Neural cell (in vitro differentiated cells): ENCODE results near the gene QSOX2. TPM values are rescaled to one million over a fixed set of nuclear protein-coding genes. Genes with fewer than 3 reads are reported as not detected.
"Not testable (repeated sequence)": the region's sequence is repeated elsewhere in the genome, so short reads cannot be mapped to it uniquely, and the experiment has no call there.

Experiments used
- H2AFZ ChIP-seq: fragments of 200-600, 300-800 bp; sonication (generic), shearing (Covaris generic); 2 replicates; pipeline ENCODE4 v1.6.0; 2014; ENCODE audit warnings: low read depth, mild to moderate bottlenecking, antibody characterized with exemption, low read length, moderate library complexity
- H3F3A ChIP-seq: fragments of 200-600 bp; shearing (Covaris generic); 2 replicates; pipeline ENCODE4 v1.6.1; 2016; ENCODE audit warnings: mild to moderate bottlenecking, moderate library complexity, mixed read lengths, antibody characterized with exemption, low read length; ENCODE audit not compliant: insufficient read depth, poor library complexity, severe bottlenecking
- H3K27ac ChIP-seq: fragments of 200-600, 300-800 bp; sonication (generic), shearing (Covaris generic); 2 replicates; pipeline ENCODE4 v1.5.1; 2014; ENCODE audit warnings: mild to moderate bottlenecking, low read length, moderate library complexity
- H3K27me3 ChIP-seq: fragments of 300-800, 200-600 bp; sonication (generic), shearing (Covaris generic); 2 replicates; pipeline ENCODE4 v1.6.0; 2014; ENCODE audit warnings: mild to moderate bottlenecking, low read depth, low read length, moderate library complexity; ENCODE audit not compliant: insufficient read depth
- H3K36me3 ChIP-seq: fragments of 300-800, 200-600 bp; sonication (generic), shearing (Covaris generic); 2 replicates; pipeline ENCODE4 v1.5.1; 2014; ENCODE audit warnings: mild to moderate bottlenecking, antibody characterized with exemption, low read length, moderate library complexity; ENCODE audit not compliant: insufficient read depth
- H3K4me2 ChIP-seq: fragments of 300-800, 200-600 bp; sonication (generic), shearing (Covaris generic); 2 replicates; pipeline ENCODE4 v1.6.0; 2014; ENCODE audit warnings: mild to moderate bottlenecking, low read length
- H3K4me3 ChIP-seq: fragments of 300-800, 200-600 bp; sonication (generic), shearing (Covaris generic); 2 replicates; pipeline ENCODE4 v1.5.1; 2014; ENCODE audit warnings: mild to moderate bottlenecking, low read length, moderate library complexity
- H3K79me2 ChIP-seq: fragments of 200-600 bp; shearing (Covaris generic); replicated peaks from 2 replicates; pipeline ENCODE4 v1.6.0; 2014; ENCODE audit warnings: mild to moderate bottlenecking, low read length, moderate library complexity; ENCODE audit not compliant: insufficient read depth
- H3K9ac ChIP-seq: fragments of 300-800, 200-600 bp; sonication (generic), shearing (Covaris generic); 2 replicates; pipeline ENCODE4 v1.6.1; 2016; ENCODE audit warnings: mild to moderate bottlenecking, low read length, mixed read lengths
- H3K9me2 ChIP-seq: fragments of 200-600 bp; shearing (Covaris generic); 2 replicates; pipeline ENCODE4 v1.6.1; 2016; ENCODE audit warnings: mild to moderate bottlenecking, low read length, mixed read lengths; ENCODE audit not compliant: insufficient read depth
- H3K9me3 ChIP-seq: fragments of 200-600, 300-800 bp; sonication (generic), shearing (Covaris generic); 2 replicates; pipeline ENCODE4 v1.6.1; 2016; ENCODE audit warnings: mild to moderate bottlenecking, mixed run types, low read length, moderate library complexity, mixed read lengths
- H4K20me1 ChIP-seq: fragments of 200-600 bp; shearing (Covaris generic); 2 replicates; pipeline ENCODE4 v1.6.1; 2016; ENCODE audit warnings: mild to moderate bottlenecking, mixed run types; ENCODE audit not compliant: insufficient read depth
- CTCF ChIP-seq: fragments of 450-650 bp; IDR thresholded peaks from 2 replicates; pipeline ENCODE4 v1.5.1; 2014; ENCODE audit warnings: antibody characterized with exemption, mild to moderate bottlenecking, moderate library complexity; ENCODE audit not compliant: poor library complexity, severe bottlenecking
- EP300 ChIP-seq: fragments of 450-650 bp; conservative IDR thresholded peaks from 2 replicates; pipeline ENCODE4 v1.6.1; 2014; ENCODE audit warnings: antibody characterized with exemption, mild to moderate bottlenecking, moderate library complexity; ENCODE audit not compliant: poor library complexity, severe bottlenecking
- EZH2 ChIP-seq: fragments of 200-600, 300-800 bp; shearing (Covaris generic), sonication (generic); IDR thresholded peaks from 2 replicates; pipeline ENCODE4 v1.6.1; 2014; ENCODE audit warnings: antibody characterized with exemption, low read length, borderline replicate concordance, mild to moderate bottlenecking; ENCODE audit not compliant: insufficient read depth, poor library complexity, severe bottlenecking
- MXI1 ChIP-seq: fragments of 450-650 bp; conservative IDR thresholded peaks from 2 replicates; pipeline ENCODE4 v1.6.1; 2014; ENCODE audit warnings: antibody characterized with exemption, mild to moderate bottlenecking; ENCODE audit not compliant: poor library complexity, severe bottlenecking
- POLR2AphosphoS5 ChIP-seq: IDR thresholded peaks from 2 replicates; pipeline ENCODE4 v1.6.1; 2012
- RAD21 ChIP-seq: fragments of 450-650 bp; conservative IDR thresholded peaks from 2 replicates; pipeline ENCODE4 v1.6.1; 2014; ENCODE audit warnings: antibody characterized with exemption, mild to moderate bottlenecking, moderate library complexity
- REST ChIP-seq: IDR thresholded peaks from 2 replicates; pipeline ENCODE4 v1.6.1; 2012; ENCODE audit warnings: borderline replicate concordance
- SMC3 ChIP-seq: fragments of 450-650 bp; conservative IDR thresholded peaks from 2 replicates; pipeline ENCODE4 v1.6.1; 2014; ENCODE audit warnings: antibody characterized with exemption, mild to moderate bottlenecking, moderate library complexity; ENCODE audit not compliant: poor library complexity
- TAF1 ChIP-seq: IDR thresholded peaks from 2 replicates; pipeline ENCODE4 v1.6.1; 2012; ENCODE audit warnings: low read depth
- polyA plus RNA-seq: library from polyadenylated mRNA; depleted of rRNA; stranded (reverse); fragments of >200 nt; gene quantifications from 2 replicates; pipeline ENCODE4 v1.2.3, GENCODE V29; 2014

Gene QSOX2
- polyA plus RNA-seq, 1 donor from 2014 or later, result 20.7 TPM

GRCh38 chr9:136237486-136238341 is 7.9 kb downstream of the QSOX2 start:
- H3K9me2 ChIP-seq, result no peaks in the 10 kb centered on the region
- H3K79me2 ChIP-seq, result peaks cover 15% of the 10 kb centered on the region
- no peak overlapping the region for H3K9ac ChIP-seq
- H4K20me1 ChIP-seq, result no peaks in the 10 kb centered on the region
- no peak overlapping the region for H3K27ac ChIP-seq
- no peaks in the 10 kb centered on the region for H3F3A ChIP-seq
- H3K9me3 ChIP-seq, result no peaks in the 10 kb centered on the region
- no peak overlapping the region for H3K4me2 ChIP-seq
- TF ChIP-seq REST (no peak), EZH2 (no peak), POLR2AphosphoS5 (no peak), MXI1 (no peak), CTCF (no peak), RAD21 (no peak), EP300 (no peak), SMC3 (no peak), TAF1 (no peak)
- H2AFZ ChIP-seq, result no peak overlapping the region
- no peaks in the 10 kb centered on the region for H3K27me3 ChIP-seq
- no peak overlapping the region for H3K4me3 ChIP-seq
- H3K36me3 ChIP-seq, result no peaks in the 10 kb centered on the region

- not testable (repeated sequence) for H3F3A ChIP-seq, H3K36me3 ChIP-seq, H3K4me3 ChIP-seq
Measured at GRCh38 chr9:136236471-136237410, 8.9 kb downstream of the QSOX2 start.

More at GRCh38 chr9:136236471-136237410, 8.9 kb downstream of the QSOX2 start:
- not testable (repeated sequence) for H3K9me2 ChIP-seq, H3K27ac ChIP-seq, H3K27me3 ChIP-seq, H3K79me2 ChIP-seq, H4K20me1 ChIP-seq, H3K9ac ChIP-seq, H3K9me3 ChIP-seq, H3K4me2 ChIP-seq, H2AFZ ChIP-seq
